ENCODE results near the gene ZNRF2.
"Not testable (repeated sequence)": the region's sequence is repeated elsewhere in the genome, so short reads cannot be mapped to it uniquely, and the experiment has no call there.

Gene ZNRF2

GRCh38 chr7:30289634-30290033, 5.2 kb downstream of the ZNRF2 start:
- not testable (repeated sequence) for DNase-seq (ENCODE audit: low read depth in 2 of 2)

DNA sequence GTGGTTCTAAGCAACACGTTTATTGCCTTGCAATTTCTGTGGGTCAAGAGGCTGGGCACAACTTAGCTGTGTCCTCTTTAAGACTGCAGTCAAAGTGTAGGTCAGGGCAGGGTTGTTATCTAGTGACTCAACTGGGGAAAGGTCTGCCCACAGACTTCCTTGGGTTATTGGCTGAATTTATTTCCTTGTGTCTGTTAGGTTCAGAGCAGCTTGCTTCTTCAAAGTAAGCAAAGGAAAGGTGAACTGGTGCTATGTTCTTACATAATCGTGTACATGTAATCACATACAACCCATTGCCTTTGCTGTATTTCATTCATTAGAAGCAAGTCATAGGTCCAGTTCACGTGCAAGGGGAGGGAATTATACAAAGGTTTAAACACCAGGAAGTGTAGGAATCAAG, 5.9 kb downstream of the ZNRF2 start:
- DNase-seq (ENCODE audit: low read depth in 2 of 2), result not testable (repeated sequence)

GRCh38 chr7:30292416-30293038, 8.1 kb downstream of the ZNRF2 start:
- not testable (repeated sequence) for DNase-seq (ENCODE audit: low read depth in 2 of 2)

- DNase-seq (ENCODE audit: low read depth in 2 of 2), result not testable (repeated sequence)
These were observed 11.9 kb downstream of the ZNRF2 start for GRCh38 chr7:30296304-30296703.

GRCh38 chr7:30297499-30297898, 13.1 kb downstream of the ZNRF2 start:
- not testable (repeated sequence) for DNase-seq (ENCODE audit: low read depth in 2 of 2)

GRCh38 chr7:30298409-30298808, 14.0 kb downstream of the ZNRF2 start:
- not testable (repeated sequence) for DNase-seq (ENCODE audit: low read depth in 2 of 2)

- DNase-seq (ENCODE audit: low read depth in 2 of 2), result no peak
These were observed 17.4 kb downstream of the ZNRF2 start for GRCh38 chr7:30301751-30302150.

GRCh38 chr7:30302656-30303311, 18.4 kb downstream of the ZNRF2 start:
- DNase-seq (ENCODE audit: low read depth in 2 of 2), result no peak

- DNase-seq (ENCODE audit: low read depth in 2 of 2), result no peak
These were observed 19.1 kb downstream of the ZNRF2 start for GRCh38 chr7:30303312-30304039.

DNA sequence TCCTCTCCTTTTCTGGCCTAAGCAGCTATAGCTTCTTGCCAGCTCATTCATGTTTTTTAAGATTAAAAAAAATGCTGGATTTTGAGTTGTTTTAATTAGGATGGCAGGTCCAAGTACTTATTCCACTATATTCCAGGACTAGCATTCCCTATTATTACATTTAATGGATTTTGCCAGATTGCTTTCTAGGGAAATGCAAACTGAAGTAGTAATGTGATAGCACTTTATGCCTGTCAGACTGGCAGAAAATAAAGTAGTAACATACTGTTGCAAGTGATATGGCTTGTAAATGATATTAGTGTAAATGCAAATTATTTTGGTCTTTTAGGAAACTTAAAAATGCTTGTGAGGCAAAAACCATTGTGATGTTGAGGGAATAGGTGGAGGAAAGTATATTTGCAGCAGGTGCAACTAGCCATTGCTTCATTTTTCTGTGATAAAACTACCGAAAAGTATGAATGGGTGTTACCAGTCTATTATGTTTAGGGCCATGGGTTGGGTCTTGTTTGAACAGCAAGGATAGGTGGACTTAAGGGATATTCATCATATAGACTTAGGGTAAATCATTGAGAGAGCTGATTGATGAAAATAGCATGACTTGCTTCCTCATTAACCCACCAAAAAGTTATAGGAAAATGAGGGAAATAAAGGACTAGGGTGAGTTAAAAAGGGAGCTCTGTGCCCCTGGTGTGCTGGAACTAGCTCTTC, 19.9 kb downstream of the ZNRF2 start:
- DNase-seq (ENCODE audit: low read depth in 2 of 2), result no peak

DNA sequence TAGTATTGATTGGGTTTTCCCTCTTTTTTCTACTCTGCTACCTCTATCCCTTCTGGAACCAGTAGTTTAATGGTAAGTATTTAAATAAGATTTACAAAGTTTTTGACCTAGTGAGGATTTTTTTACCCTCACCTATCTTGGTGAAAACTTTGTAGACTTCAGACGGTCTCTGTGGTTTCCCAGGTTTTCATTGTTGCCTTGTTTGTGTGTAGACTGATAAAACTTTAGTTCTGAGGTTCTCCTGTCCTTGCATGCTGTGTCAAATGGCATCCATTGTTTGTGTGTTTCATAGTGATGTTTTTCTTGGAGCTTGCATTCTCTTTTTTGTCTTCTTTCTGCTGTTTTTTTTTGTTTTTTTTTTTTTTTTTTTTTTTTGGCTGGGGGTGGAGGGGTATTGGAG, 22.6 kb downstream of the ZNRF2 start:
- DNase-seq (ENCODE audit: low read depth in 2 of 2), result no peak

- DNase-seq (ENCODE audit: low read depth in 2 of 2), result no peak
These were observed 24.0 kb downstream of the ZNRF2 start for GRCh38 chr7:30308389-30308788.

GRCh38 chr7:30309302-30309701, 24.9 kb downstream of the ZNRF2 start:
- DNase-seq (ENCODE audit: low read depth in 2 of 2), result no peak

GRCh38 chr7:30309842-30310435, 25.5 kb downstream of the ZNRF2 start:
- DNase-seq (ENCODE audit: low read depth in 2 of 2), result no peak

- DNase-seq (ENCODE audit: low read depth in 2 of 2), result no peak
These were observed 26.4 kb downstream of the ZNRF2 start for GRCh38 chr7:30310674-30311362.

GRCh38 chr7:30312178-30312577, 27.8 kb downstream of the ZNRF2 start:
- no peak for DNase-seq (ENCODE audit: low read depth in 2 of 2)

DNA sequence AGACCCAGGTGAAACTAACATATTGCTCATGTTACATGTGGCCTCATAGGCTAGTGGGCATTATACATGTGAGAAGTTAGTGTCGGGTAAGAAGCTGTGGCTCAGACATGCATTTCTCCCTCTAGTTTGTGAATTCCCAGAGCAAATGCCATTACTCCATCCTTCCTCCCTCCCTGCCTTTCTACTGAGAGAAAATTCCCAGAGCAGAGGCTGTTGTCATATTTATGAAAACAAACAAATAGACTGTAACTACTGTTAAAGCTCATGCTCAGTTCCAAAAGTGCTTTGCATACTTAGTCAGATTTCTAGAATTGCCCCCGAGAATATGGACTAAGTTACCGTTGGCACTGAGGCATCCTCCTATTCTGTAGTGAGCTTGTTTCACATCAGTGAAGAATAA, 29.0 kb downstream of the ZNRF2 start:
- no peak for DNase-seq (ENCODE audit: low read depth in 2 of 2)

GRCh38 chr7:30313793-30314192, 29.4 kb downstream of the ZNRF2 start:
- DNase-seq (ENCODE audit: low read depth in 2 of 2), result no peak

- DNase-seq (ENCODE audit: low read depth in 2 of 2), result no peak
These were observed 31.2 kb downstream of the ZNRF2 start for GRCh38 chr7:30315589-30315988.

- DNase-seq (ENCODE audit: low read depth in 2 of 2), result no peak
These were observed 36.0 kb downstream of the ZNRF2 start for GRCh38 chr7:30320392-30320791.
